GM18519 (cell line): ENCODE data around the gene ITPRID2.

ENCODE experiments used
- ATAC-seq: cut with Tn5 transposase; IDR thresholded peaks from one replicate; pipeline ENCODE4 v1.9.1; 2021; ENCODE audit warnings: mild to moderate bottlenecking, moderate library complexity; ENCODE audit not compliant: unreplicated experiment, low FRiP score

The ITPRID2 gene

DNA sequence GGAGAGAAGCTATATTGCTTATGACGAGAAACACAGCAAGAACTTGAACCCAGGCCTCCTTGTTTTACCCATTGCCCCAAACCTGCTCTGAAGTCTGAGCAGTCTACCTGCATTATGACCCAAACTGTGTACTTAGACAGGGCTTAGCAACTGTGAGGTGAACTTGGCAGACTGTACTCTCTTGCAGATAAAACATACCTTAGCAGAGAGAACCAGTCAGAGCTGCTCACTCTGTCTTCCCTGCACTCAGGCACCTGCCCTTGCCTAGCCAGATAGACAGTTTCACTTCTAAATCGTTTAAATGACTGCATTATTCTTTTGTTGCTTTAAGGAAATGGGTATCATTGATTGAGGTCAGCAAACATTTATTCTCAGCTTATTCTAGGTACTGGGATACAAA, 20.3 kb downstream of the ITPRID2 start:
- no peak for ATAC-seq

DNA sequence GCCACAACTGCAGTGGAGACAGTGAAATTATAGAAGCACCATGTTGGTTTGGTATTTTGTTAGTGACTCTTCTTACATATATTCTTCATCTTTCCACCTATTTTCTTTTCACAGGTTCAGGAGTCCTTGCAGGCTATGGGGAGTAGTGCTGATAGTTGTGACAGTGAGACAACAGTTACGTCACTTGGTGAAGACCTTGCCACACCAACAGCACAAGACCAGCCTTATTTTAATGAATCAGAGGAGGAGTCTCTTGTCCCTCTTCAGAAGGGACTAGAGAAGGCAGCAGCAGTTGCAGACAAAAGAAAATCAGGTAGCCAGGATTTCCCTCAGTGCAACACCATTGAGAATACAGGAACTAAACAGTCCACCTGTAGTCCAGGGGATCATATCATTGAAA, 23.6 kb downstream of the ITPRID2 start:
- ATAC-seq, result no peak

DNA sequence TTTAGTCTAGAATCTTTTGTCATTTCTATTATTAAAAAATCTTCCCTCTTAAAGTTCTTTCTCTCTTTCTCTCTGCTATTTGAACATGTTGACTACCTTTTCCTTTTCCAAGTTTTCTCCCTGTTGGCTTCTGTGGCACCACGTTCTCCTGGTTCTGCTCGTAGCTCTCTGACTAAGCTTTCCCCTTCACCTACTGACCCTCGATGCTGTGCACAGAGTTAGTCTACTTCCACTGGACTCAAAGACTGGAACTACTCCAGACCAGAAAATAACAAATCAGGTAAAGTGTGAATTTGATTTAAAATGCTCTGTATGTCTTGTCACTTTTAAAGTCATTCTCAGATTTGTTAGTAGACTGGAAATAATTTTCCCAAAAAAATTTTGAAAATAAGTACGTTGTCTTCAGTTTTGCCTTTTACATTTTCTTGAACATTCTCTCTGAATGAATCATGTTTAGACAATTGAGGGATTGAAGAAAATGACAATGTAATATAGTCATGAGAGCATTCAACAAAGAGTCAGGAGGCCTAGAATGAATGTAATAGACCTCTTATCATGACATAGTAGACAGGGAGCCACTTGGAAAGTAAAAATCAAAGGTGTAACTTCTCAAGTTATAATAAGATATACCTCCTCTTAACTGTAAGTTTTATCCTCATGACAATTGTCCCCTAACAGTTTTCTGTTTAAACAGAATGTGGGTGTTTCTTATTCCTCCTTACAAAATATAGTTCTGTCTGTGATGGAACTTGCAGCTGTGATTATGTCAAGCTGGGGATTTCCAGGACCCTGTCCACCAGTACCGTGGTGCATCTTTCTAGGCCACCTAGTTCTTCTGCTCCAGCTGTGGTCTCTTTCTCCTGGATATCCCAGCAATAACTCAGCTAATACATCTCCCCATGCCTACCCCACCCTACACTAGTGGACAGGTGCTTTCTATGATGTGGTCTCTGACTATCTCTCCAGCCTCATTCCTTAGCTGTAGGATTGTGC, 25.5 kb downstream of the ITPRID2 start:
- ATAC-seq, result no peak

DNA sequence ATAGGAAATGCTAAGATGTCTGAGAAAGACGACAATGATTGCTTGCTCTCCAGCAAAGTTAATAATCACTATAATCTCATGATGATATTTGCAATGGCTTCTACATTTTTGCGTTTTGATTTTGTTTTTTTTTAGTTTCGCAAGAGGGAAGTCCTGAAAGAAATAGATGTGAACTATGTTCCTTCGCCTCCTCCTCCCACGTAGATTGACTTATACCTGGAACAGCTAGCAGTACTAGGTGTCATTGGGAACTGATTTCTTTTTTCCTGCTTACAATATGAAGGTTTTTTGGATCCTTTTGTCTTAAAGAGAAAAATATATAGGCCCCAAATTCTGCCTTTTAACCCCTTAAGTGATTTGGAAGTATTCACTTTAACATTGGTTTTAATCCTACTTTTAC, 26.7 kb downstream of the ITPRID2 start:
- ATAC-seq, result no peak

DNA sequence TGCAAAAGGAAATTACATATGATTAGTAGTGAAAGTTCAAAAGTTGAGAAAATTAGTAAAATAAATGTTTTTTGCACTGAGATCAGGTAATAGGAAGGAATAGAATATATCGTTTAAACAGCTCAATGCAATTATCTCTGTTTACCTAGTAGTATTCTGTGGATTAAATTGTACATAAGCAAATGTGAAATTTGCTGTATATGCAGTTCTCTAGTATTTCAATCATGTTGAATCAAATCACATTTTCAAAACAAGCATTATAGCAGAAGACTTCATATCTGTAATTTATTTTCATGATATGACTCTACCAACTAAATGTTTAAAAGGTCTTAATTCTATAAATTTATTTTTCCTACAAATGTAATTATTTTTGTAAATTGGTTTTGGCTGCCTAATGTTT, 31.6 kb downstream of the ITPRID2 start:
- ATAC-seq, result no peak

DNA sequence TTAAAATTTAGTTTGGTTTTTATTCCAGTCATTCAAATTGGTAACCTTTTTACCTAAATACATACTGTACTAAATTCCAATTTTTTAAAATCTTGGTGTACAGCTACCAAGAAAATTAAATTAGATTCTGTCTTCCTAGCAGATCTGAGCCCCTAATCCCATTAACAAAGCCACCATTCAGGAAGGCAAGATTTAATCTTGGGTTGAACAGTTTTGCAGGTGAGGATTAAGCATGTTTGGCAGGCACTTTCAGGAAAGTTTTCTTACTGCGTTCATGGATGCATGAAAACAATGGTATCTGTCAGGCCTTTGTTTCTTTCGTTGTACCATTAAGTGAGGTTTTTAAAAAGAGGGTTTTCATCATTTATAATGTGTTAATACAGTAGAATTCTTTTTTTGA, 32.8 kb downstream of the ITPRID2 start:
- ATAC-seq, result no peak

DNA sequence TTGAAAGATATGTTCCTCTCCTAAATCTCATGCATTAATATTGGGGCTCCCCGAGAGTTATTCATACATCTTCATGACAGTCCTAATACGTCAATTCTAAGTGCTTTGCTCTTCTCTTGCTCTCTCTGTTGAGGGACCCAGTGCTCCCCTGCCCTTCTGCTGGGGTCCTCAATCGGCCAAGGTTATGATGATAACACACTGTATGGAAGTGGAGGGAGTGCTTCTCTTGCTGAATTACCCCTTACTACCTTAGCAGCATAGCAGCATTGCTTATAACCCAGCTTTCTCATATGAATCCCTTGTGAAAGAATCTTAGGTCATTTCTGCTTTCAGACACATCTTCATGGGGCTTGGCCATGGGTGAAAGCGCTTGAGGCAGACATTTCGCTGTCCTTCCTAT, 43.2 kb downstream of the ITPRID2 start:
- no peak for ATAC-seq

DNA sequence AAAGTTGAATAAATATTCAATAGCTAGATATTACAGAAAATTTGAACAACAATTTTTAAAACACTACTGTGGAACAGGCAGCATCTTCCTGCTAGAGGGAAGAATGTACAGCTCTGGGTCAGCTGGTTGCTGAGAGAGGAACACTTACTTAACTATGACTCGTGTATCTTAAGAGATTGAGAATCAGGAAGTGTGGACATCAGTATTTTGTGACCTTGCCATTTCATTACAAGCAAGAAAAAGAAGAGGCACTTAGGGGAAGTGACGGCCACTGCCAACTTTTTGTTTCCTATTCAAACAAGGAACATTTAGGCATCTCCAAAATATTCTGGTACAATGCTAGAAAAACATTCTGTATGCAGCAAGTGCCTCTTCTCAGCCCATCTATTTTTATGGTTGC, 45.9 kb downstream of the ITPRID2 start:
- no peak for ATAC-seq

DNA sequence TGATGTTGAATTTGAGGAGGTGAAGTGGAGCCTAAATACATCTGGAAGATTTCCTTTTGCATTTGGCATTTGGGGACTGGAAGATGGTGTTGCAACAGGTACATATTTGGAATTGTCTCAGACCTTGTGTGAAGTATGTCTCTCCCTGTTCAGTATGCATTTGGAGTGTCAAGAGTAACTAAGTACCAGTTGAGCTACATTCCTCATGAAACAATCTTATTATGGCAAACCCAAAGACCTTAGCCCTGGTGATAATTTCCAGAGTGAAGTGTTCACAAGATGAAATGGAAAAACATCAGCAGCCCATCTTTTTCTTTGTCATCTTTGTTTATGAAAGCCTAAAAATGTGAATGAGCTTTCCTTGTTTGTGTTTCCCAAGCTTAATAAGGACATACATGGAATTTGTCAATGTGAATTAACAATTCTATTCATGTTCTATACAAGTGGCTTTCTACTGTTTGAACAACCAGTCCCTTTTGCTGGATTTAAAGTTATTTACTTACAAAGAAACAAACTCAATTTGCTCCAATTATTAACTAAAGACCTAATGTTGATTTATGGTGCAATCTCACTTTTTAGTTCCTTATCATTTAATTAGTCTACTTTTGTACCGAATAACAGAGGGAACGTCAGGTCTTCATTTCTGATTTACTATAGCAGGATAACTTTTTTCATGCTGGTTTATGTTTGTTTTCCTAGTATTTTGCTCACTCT, 52.0 kb downstream of the ITPRID2 start:
- ATAC-seq, result no peak

DNA sequence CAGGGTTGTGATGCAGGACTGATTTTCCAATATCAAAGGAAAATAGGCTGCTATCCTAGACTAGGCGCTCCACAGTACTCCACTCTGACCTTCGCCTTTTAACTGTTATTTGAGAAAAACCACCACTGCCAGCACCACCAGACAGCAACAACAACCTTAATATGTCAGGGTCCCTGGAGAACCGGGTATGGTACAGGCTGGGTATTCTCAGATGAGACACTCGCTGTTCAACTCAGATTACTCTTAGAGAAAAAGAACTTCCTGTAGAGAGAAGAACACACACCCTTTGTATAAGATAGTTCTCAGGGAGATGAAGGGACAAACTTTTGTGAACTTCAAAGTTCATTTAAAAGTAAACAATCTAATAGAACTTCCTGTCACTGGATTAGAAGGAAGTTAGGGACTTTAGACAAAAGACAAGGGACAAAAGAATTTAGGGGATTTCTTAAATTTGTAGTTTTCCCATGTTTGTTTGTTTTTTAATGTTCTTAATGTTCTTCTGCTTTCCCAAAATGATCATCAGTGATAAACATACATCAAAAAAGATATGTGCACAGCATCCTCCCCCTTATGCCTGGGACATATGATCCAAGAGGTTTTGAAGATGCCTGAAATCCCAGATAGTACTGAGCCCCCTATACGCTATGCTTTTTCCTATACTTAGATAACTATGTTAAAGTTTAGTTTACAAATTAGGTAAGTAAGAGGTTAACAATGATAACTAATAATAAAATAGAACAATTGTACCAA, 52.8 kb downstream of the ITPRID2 start:
- no peak for ATAC-seq

DNA sequence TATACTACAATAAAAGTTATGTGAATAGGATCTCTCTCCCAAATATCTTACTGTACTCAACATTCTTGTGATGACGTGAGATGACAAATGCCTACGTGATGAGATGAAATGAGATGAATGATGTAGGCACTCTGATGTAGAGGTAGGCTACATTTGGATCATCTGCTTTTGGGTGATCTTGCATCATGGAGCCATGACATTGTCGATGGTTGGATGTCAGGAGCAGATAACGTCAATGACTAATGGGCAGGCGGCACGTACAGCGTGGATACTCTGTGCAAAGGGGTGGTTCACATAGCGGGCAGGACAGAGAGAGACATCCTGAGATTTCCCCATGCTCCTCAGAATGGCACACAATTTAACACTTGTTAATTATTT, 53.4 kb downstream of the ITPRID2 start:
- no peak for ATAC-seq

DNA sequence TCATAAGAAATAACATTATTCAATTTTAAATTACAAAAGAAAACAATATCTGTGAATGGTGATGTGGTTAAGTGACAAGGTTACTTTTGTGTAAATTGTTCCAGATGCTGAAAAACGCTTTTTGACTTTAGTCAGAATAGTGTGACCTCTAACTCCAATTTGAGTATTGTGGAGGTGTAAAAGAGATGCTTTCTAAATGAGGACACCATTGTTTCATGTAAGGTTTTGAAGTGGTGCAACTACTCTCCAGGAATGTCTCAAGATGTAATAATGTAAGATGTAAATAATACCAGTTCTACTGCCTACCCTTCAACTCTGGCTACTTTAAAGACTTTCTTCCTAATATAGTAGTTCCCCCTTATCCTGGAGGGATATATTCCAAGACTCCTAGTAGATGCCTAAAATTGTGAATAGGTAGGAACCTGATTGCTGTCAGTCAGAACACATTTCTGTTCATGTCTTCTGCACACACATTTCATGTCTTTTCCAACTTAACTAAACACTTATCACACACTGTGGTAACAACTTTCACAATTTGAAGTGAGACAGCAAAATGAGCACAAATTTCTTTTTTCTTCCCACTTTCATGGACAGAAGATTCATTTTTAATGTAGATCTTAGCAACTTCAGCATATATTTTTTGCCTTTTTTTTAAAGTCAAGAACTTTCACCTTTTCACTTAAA, 55.1 kb downstream of the ITPRID2 start:
- ATAC-seq, result no peak

DNA sequence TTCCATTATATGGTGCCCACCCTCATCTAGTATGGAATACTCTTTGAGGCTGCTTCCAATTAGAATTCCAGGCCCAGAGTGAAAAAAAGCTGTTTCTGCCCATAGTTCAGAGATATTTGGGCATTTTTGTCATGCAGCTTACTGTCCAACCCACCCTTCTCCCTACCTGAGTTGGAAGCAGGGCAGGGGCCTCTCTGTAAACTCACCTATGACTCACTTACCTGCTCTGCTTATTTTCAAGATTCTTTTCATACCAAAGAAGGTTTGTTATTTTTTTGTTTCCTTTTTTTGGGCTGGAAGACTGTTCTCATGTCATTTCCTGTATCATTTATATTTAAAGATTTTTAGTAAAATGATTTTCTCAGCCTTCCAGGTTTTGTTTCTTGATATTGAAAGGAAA, 55.7 kb downstream of the ITPRID2 start:
- ATAC-seq, result no peak

DNA sequence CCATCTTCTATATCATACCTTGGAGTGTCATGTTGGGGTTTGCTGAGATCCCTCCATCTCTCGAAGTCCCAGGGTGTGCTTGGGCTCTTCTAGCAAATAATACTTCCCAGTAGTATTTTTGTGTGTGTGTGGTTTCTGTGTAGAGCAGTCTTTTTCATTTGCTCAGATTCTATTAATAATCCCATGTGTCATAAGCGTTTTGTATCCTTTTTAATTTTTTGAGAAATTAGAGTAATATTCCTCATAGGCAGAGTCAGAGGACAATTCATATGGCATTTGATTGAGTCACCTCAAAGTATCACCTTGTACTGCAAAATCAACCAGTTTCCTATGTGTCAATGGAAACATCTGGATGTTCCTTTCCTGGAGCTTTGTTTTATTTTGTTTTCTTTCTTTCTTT, 56.7 kb downstream of the ITPRID2 start:
- ATAC-seq, result no peak

DNA sequence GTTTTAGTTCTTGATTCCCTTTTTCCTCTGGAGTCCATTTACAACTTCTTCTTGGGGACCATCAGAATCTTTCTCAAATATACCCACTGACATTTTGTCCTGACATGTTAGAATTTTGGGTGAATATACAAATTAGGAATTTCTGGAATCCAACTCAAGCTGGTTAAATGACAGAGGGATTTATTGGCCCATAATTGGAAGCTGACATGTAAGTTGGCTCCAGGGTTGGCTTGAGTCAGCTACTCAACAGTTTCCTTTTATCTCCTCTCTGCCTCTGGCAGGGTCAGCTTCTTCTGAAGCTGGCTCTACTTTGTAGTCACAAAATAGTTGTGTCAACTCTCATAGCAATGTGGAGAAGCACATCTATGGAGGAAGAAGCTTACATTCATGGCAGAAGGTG, 57.5 kb downstream of the ITPRID2 start:
- ATAC-seq, result no peak

DNA sequence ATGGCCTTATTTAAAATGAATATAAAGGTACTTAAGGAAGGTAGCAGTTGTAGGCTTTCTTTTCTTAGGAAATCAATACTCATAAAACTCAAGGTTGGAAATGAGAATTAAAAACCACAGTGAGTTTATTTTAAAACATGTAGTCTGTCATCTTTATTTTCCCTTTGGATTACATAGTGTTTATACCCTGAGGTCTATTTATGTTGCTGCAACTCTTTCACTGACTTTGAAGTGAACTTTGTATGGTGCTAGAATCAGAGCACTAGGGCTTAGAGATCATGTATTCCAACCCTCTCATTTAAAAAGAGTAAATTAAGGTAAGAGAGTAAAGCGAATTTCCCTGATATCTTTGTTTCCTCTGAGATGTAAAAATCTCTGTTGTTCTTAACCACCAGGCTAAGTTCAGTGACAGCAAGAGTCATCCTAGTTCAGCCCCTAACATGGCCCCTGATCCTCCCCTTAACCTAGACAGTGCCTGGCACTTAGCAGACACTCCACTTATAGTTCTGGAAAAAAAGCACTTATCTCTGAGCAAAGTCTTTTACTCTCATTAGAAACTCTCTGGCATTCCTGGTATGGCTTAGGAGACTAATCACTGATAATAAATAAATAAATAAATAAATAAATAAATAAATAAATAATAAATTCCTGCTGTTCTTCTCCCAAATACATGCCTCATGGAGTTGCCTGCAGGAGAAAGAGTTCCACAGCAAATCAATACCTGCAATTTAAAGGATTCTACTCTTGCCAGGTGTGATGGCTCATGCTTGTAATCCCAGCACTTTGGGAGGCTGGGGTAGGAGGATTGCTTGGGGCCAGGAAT, 61.1 kb downstream of the ITPRID2 start:
- ATAC-seq, result no peak

DNA sequence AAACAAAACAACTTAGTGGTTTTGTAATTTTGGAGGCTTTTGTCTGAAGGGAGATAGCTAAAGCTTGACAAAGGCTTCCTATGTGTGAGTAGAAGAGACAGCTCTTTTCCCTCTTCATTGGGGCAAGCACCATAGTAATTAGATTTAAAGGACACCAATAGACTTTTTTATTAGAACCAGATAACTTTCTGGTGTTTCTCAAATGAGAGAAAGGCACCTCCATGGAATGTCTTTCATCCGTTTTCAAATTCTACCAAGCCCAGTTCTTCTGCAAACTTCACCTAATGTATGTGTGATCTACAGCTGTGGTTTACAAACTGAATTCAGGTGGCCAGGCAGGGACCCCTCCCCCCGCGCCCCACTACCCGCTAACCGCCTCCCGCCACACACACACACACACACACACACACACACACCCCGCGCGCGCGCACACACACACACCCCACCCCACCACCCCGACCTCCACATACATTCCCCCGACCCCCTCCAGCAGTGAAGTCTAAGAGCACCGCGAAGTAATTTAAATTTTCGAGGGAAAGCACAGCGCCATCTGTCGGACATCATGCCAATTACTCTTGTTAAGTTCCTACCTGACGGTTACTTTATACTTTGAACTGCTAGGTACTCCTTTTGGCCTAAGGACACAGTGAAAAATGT, 62.5 kb downstream of the ITPRID2 start:
- ATAC-seq, result peak; percentile 83

DNA sequence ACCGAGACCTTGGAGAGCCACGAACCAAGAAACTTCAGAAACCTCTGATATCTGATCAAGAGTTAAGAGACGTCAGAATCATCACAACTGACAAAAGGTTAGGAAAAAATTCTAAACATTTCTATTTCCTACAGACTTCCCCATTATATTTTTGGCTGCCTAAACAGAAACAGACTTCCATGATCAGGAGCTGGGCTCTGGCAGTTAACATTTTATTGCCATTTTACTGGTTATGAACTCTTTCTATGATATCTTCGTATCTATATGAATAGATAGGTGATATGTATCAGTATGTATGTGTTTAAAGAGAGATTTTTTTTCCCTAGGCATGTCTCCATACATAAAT, 63.0 kb downstream of the ITPRID2 start:
- no peak for ATAC-seq

DNA sequence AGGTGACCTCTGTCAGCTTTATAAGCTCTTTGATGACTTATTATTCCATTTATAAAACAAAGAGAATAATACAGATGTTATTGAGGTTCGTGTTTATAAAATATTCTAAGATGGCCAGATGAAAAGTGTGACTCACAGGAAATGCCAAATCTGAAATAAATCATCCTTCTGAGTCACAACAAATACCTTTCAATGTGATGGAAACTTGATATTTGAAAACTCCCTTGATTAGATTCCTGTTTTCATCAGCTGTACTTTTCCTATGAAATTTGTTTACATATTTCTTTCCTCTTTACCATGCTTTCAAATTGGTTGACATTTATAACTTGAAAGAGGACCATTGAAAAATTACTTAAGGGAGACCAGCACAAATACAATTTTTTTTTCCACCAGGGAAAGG, 63.5 kb downstream of the ITPRID2 start:
- no peak for ATAC-seq
